DND-41 (cell line): ENCODE data around the gene AUTS2.

ENCODE experiments used
- ATAC-seq: fragments of 200-7000 bp; cut with Tn5 transposase; 3 replicates; pipeline ENCODE4 v1.9.1; 2021; ENCODE audit warnings: low read depth; ENCODE audit not compliant: insufficient read depth
- DNase-seq: peaks from one replicate; pipeline ENCODE4 v3.0.0-alpha.2; 2020
- H2AFZ ChIP-seq: 2 replicates; pipeline ENCODE4 v1.6.0; 2012; ENCODE audit warnings: low read depth, low read length
- H3K27ac ChIP-seq: 2 replicates; pipeline ENCODE4 v1.5.1; 2012; ENCODE audit warnings: low read length, inconsistent platforms
- H3K27me3 ChIP-seq: fragments of 200-600 bp; sonication (generic); 2 replicates; pipeline ENCODE4 v1.6.0; 2012; ENCODE audit warnings: low read length, mild to moderate bottlenecking, inconsistent platforms; ENCODE audit not compliant: insufficient read depth, poor library complexity
- H3K36me3 ChIP-seq: 2 replicates; pipeline ENCODE4 v1.5.1; 2012; ENCODE audit warnings: low read length, inconsistent platforms; ENCODE audit not compliant: insufficient read depth
- H3K4me1 ChIP-seq: 2 replicates; pipeline ENCODE4 v1.5.1; 2012; ENCODE audit warnings: mild to moderate bottlenecking, low read length; ENCODE audit not compliant: insufficient read depth
- H3K4me2 ChIP-seq: 2 replicates; pipeline ENCODE4 v1.6.0; 2012; ENCODE audit warnings: mild to moderate bottlenecking, moderate library complexity, low read length, inconsistent platforms; ENCODE audit not compliant: insufficient read depth
- H3K4me3 ChIP-seq, 2 experiments: fragments of 200-600 bp in 1 of 2; shearing (Covaris generic) in 1 of 2; 2 replicates each; pipeline ENCODE4 v1.5.1; 2012 to 2016; ENCODE audit warnings: inconsistent platforms in 2 of 2, low read length in 2 of 2, mild to moderate bottlenecking in 2 of 2, low read depth in 1 of 2, moderate library complexity in 1 of 2
- H3K79me2 ChIP-seq: 2 replicates; pipeline ENCODE4 v1.6.0; 2012; ENCODE audit warnings: low read length, inconsistent platforms; ENCODE audit not compliant: insufficient read depth
- H3K9ac ChIP-seq: 2 replicates; pipeline ENCODE4 v1.6.0; 2012; ENCODE audit warnings: low read depth, mild to moderate bottlenecking, inconsistent platforms, low read length, moderate library complexity
- H3K9me3 ChIP-seq: 2 replicates; pipeline ENCODE4 v1.5.1; 2012; ENCODE audit warnings: low read length, moderate library complexity, mild to moderate bottlenecking, inconsistent platforms; ENCODE audit not compliant: insufficient read depth, severe bottlenecking
- H4K20me1 ChIP-seq: 2 replicates; pipeline ENCODE4 v1.6.0; 2012; ENCODE audit warnings: low read length; ENCODE audit not compliant: insufficient read depth
- CTCF ChIP-seq: IDR thresholded peaks from 2 replicates; pipeline ENCODE4 v1.5.1; 2012; ENCODE audit warnings: borderline replicate concordance, low read length, moderate library complexity, mild to moderate bottlenecking; ENCODE audit not compliant: poor library complexity, severe bottlenecking; ENCODE audit errors: extremely low read depth
- EZH2 ChIP-seq: IDR thresholded peaks from 3 replicates; pipeline ENCODE4 v1.6.1; 2012; ENCODE audit warnings: borderline replicate concordance, low read depth, mild to moderate bottlenecking, moderate library complexity, low read length, inconsistent platforms; ENCODE audit not compliant: severe bottlenecking

The AUTS2 gene

GRCh38 chr7:69968969-69969556, 370.8 kb downstream of the AUTS2 start:
- H3K36me3 ChIP-seq = no peaks in the 10 kb centered on the region
- H4K20me1 ChIP-seq = no peaks in the 10 kb centered on the region
- H2AFZ ChIP-seq = no peak overlapping the region
- H3K79me2 ChIP-seq = peaks cover 16% of the 10 kb centered on the region; the same call in 1 of the 2 replicates
- H3K4me3 ChIP-seq = no peak overlapping the region
- no peak for TF ChIP-seq EZH2
- TF ChIP-seq CTCF = no peak
- no peak overlapping the region for H3K4me2 ChIP-seq
- H3K9me3 ChIP-seq = no peaks in the 10 kb centered on the region
- DNase-seq (no peak), ATAC-seq (no peak)
- H3K4me1 ChIP-seq = peaks cover under 1% of the 10 kb centered on the region; the same call in 1 of the 2 replicates
- no peaks in the 10 kb centered on the region for H3K27me3 ChIP-seq
- no peak overlapping the region for H3K9ac ChIP-seq
- H3K27ac ChIP-seq = no peak overlapping the region

- Histone ChIP-seq H3K4me1 (no peaks in the 10 kb centered on the region), H3K4me3 (no peak overlapping the region), H2AFZ (no peak overlapping the region), H3K27me3 (no peaks in the 10 kb centered on the region), H3K27ac (no peak overlapping the region), H3K36me3 (no peaks in the 10 kb centered on the region), H3K9ac (no peak overlapping the region), H3K79me2 (peaks cover 9% of the 10 kb centered on the region; the same call in 1 of the 2 replicates), H3K4me2 (no peak overlapping the region), H4K20me1 (no peaks in the 10 kb centered on the region), H3K9me3 (no peaks in the 10 kb centered on the region)
- no peak for DNase-seq
- ATAC-seq = no peak
- no peak for TF ChIP-seq EZH2
- TF ChIP-seq CTCF = no peak
Measured at GRCh38 chr7:69981646-69982045, 383.4 kb downstream of the AUTS2 start.

- Histone ChIP-seq H3K4me3 (no peak overlapping the region), H3K9ac (no peak overlapping the region), H4K20me1 (no peaks in the 10 kb centered on the region), H3K4me1 (no peaks in the 10 kb centered on the region), H2AFZ (no peak overlapping the region), H3K27ac (no peak overlapping the region), H3K36me3 (no peaks in the 10 kb centered on the region), H3K79me2 (peaks cover 7% of the 10 kb centered on the region; the same call in 1 of the 2 replicates), H3K27me3 (no peaks in the 10 kb centered on the region), H3K4me2 (no peak overlapping the region), H3K9me3 (no peaks in the 10 kb centered on the region)
- TF ChIP-seq CTCF (no peak), EZH2 (no peak)
- DNase-seq (no peak), ATAC-seq (no peak)
Measured at GRCh38 chr7:69982197-69982596, 383.9 kb downstream of the AUTS2 start.

GRCh38 chr7:69989551-69989950, 391.3 kb downstream of the AUTS2 start:
- no peak overlapping the region for H2AFZ ChIP-seq
- 0 out of 2 replicates have a peak, but pooled peaks cover 13% of the 10 kb centered on the region for H4K20me1 ChIP-seq
- no peak overlapping the region for H3K27ac ChIP-seq
- DNase-seq = no peak
- no peak overlapping the region for H3K4me3 ChIP-seq
- H3K79me2 ChIP-seq = peaks cover 4% of the 10 kb centered on the region; the same call in 1 of the 2 replicates
- no peaks in the 10 kb centered on the region for H3K9me3 ChIP-seq
- H3K4me2 ChIP-seq = no peak overlapping the region
- H3K9ac ChIP-seq = no peak overlapping the region
- no peaks in the 10 kb centered on the region for H3K27me3 ChIP-seq
- H3K4me1 ChIP-seq = no peaks in the 10 kb centered on the region
- no peak for TF ChIP-seq CTCF
- no peak for TF ChIP-seq EZH2
- ATAC-seq = no peak
- no peaks in the 10 kb centered on the region for H3K36me3 ChIP-seq
